ENCODE measurements around the gene ANKFN1.

ANKFN1 gene

DNA sequence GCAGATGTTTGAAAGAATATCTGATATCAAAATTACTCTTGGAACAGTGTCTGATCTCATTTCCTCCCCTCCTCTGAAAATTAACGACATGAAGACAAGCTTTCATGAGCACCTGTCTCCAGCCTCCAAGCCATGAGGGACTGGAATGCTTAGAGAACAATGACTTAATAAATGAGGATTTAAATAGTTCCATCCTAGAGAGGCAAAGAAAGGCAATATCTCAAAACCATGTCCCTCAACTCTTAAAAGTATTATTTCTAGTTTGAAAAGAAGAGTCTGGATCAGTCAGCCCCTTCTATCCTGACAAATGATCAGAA is 137.5 kb downstream of the ANKFN1 start:
- DNase-seq (ENCODE audit: low spot score) = no peak

GRCh38 chr17:56291226-56291805 is 138.0 kb downstream of the ANKFN1 start:
- DNase-seq (ENCODE audit: low spot score) = no peak

DNA sequence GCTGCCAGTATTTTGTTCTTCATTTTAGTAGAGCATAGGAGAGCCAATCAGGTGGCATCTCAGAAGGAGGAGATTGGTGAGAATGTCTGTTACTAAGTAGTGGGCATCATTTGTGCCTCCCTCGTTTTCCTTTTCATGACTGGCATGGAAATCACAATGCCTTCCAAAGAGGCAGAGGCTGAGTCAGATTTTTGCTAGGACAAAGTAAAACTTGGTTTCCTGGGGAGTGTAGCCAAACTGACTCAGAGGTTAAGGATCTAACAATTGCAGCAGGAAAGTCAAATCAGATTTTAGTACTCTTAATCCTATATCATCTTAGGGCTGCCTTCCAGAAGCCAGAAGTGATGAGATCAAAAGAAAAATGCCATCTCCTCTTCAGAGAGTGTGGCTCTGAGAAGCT is 138.7 kb downstream of the ANKFN1 start:
- DNase-seq (ENCODE audit: low spot score) = no peak

DNA sequence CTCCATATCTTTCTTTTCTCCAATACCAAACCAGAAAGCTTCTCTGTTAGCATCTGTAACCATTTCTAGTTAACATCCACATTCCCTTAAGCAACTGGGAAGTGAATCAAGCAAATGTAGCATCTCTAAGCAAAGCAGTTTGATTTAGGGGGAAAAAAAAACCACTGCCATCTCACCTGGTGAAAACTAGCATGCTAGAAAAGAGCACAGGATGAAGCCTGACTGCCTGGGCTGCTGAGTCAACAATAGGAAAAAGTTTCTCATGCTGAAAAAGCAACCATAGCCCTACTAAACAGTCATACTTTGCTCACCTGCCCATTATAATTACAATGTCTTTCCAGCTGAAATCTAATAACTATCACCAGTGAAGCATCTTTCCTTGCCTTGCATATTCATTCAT is 139.3 kb downstream of the ANKFN1 start:
- DNase-seq (ENCODE audit: low spot score) = no peak

- DNase-seq (ENCODE audit: low spot score) = no peak
These were observed 143.9 kb downstream of the ANKFN1 start for GRCh38 chr17:56297184-56297583.

DNA sequence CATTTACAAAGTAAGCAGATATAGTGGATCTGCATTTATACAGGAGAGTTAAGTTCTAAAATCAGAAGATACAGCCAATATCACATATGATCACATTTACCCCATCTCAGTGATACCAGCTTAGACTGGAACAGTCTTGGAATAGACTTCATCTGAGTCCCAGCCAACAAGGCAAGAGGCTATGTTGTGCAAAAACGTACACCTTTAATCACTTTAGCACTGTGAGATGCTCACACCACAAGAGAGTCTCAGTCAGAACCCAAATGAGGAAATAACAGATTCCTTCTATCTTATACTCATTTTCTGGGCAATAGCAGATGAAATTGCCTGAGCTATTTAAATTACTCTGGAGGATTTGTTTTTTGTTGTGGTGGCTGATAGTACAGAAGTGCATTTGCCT is 145.6 kb downstream of the ANKFN1 start:
- DNase-seq (ENCODE audit: low spot score) = no peak

DNA sequence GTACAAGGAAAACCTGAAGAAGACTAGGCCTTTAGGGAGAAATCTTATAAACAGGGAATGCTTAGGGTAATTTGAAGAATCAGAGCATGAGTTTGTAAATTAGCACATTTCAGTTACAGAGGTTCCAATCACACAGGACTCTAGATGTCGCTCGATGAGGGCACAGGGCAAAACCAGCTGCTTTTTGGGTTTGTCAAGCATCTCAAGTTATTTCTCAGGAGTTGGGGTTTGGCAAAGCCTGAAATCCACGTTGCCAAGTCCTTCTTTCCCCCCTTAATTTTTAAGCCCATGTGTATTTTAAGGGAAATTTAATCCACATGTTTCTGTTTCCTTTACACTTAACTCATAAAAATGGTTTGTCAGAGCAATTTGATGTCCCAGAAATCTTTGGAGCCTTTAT is 146.9 kb downstream of the ANKFN1 start:
- DNase-seq (ENCODE audit: low spot score) = no peak

- DNase-seq (ENCODE audit: low spot score) = no peak
These were observed 151.7 kb downstream of the ANKFN1 start for GRCh38 chr17:56305007-56305406.

- DNase-seq (ENCODE audit: low spot score) = no peak
These were observed 156.6 kb downstream of the ANKFN1 start for GRCh38 chr17:56309897-56310296.

GRCh38 chr17:56310782-56311181 is 157.5 kb downstream of the ANKFN1 start:
- DNase-seq (ENCODE audit: low spot score) = no peak

DNA sequence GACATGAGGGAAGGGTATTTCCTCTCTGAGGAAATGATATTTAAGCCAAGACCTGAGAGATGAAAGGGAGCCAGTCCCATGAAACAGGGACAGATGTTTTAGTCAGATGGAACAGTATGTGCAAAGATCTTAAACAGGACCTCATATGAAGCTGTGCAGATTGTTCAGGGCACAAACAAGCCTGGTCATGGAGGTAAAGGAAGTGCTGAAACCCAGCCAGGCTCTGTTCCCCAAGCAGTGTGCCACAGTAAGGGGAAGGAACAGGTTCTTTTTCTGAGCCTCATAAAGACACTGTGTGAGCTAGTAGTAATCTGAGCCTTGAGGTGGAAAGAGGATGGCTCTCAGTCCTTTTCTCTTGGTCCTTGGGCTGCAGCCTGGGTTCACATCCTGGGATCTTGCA is 159.9 kb downstream of the ANKFN1 start:
- DNase-seq (ENCODE audit: low spot score) = no peak

DNA sequence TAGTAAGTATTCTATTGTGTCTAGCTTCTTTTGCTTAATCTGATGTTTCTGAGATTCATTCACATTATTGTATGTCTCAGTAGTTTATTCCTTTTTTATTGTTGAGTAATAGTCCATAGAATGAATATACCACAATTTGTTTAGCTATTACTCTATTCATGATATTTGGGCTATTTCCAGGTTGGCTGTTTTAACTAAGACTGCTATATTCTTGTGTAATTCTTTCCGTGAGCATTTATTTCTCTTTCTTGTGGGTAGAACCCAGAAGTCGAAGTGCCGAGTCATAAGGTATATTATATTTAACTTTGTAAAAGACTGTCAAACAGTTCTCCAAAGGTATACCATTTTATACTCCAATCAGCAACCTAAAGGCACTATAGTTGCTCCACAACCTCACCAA is 160.8 kb downstream of the ANKFN1 start:
- no peak for DNase-seq (ENCODE audit: low spot score)

- no peak for DNase-seq (ENCODE audit: low spot score)
These were observed 161.8 kb downstream of the ANKFN1 start for GRCh38 chr17:56314984-56315602.

- DNase-seq (ENCODE audit: low spot score) = no peak
These were observed 163.3 kb downstream of the ANKFN1 start for GRCh38 chr17:56316604-56317003.

DNA sequence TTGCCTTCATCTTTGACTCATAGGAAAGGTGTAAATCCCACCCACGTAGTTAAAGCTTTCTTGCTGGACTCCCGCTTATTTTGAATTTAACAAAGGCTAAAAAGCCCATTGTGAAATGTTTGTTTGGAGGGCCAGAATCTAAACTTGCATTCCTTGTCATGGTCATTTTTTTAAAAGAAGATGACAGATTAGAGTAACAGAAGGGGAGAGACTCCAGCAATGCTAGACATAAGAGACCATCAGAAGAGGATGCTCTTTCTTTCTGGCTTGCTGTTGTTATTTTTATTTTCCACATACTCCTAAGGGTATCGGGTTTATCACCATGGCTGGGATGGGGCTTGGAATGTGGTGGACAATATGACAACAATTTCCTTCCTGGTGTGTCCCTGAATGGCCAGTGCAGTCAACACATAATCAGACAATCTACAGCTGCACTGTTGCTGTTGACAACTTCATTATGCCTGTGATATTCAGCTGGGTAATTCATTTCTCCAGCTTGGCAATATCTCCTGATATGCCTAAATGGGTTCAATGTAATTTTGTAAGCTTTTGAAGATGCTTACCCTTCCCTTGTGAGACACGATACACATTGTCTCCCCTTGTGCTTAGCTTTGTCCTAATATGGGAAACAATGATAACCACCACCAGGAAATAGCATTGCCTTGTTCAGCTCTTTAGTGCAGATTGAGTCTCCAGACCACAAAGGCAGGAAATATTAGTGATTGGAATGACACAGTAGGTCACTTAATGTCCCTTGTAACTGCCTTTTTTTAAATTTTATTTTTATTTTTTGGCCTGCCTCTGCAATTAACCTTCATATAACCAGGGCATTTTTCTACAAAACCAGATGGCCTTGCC is 164.3 kb downstream of the ANKFN1 start:
- DNase-seq (ENCODE audit: low spot score) = no peak

- DNase-seq (ENCODE audit: low spot score) = no peak
These were observed 166.3 kb downstream of the ANKFN1 start for GRCh38 chr17:56319531-56319930.

DNA sequence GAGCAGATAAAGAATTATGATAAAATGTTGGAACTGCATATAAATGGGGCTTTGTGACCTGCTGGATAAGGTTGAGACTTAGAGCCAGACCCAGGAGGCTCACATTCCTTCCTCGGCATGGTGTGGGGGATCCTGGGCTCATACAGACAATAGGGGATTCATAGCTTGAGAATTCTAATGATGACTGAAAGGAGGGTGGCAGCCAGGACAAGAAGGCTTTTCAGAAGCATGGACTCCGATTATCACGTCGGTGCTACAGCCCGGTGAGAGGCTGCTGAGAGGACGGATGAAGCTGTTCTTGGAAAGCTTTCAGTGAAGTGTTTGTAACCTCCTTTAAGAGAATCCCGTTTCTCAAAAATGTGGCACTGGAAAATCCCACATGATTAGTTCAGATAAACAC is 167.2 kb downstream of the ANKFN1 start:
- peak; percentile 67 for DNase-seq (ENCODE audit: low spot score)

- no peak for DNase-seq (ENCODE audit: low spot score)
These were observed 169.7 kb downstream of the ANKFN1 start for GRCh38 chr17:56322991-56323390.

- DNase-seq (ENCODE audit: low spot score) = no peak
These were observed 171.4 kb downstream of the ANKFN1 start for GRCh38 chr17:56324676-56325075.

- DNase-seq (ENCODE audit: low spot score) = peak; percentile 54
These were observed 172.2 kb downstream of the ANKFN1 start for GRCh38 chr17:56325313-56326000.

DNA sequence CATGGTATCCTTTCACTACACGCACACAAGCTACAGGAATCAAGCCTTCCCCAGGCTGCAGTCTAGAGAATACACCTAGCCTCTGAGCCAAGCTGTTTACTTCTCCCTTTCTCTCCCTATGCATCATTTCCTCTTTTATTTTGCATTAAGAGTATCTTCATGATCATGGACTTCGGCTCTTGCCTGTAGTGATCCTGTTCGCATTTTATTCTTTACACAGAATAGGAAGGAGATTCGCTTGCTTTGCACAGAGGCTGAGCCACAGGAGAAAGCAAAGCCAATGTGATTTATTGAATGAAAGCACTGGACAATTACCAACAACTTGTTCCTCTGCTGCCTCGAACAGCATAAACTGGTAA is 172.7 kb downstream of the ANKFN1 start:
- DNase-seq (ENCODE audit: low spot score) = no peak

DNA sequence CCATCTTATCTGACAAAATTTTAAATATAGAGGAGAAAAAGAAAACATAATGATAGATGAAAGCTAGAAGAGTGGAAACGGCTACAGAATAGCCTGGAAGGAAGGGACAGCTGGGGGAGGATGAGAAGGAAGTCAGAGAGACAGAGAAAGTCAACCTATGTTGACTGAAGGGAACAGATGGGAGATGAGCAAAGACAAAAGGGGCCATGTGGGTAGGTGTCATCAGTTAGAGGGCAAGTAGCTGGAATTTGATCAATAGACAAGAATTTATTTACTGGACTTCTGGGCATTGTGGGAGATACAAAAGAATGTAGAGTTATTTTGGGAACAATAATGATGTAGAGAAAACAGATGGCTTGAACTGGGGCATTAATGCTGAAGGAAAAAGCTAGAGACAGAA is 194.4 kb downstream of the ANKFN1 start:
- no peak for DNase-seq (ENCODE audit: low spot score)

DNA sequence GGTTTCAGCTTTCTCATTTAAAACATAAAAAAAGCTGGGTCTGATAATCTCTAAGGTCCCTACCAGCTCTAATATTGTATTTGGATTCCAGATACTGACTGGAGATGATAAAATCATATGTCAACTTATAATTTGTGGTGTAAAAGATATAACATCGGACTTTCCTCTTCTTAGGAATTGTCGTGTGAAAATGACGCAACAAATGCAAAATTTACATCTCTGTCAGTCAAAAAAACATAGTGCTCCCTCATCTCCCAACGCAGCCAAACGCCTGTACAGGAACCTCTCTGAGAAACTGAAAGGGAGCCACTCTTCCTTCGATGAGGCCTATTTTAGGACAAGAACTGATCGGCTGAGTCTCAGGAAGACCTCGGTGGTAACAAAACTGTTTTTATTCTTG is 197.3 kb downstream of the ANKFN1 start:
- DNase-seq (ENCODE audit: low spot score) = no peak
